GM19328 (cell line): ENCODE data around the gene TEKT2.

Experiments used
- ATAC-seq: cut with Tn5 transposase; IDR thresholded peaks from one replicate; pipeline ENCODE4 v1.9.1; 2021; ENCODE audit warnings: mild to moderate bottlenecking, moderate library complexity; ENCODE audit not compliant: unreplicated experiment

TEKT2 gene, protein sequence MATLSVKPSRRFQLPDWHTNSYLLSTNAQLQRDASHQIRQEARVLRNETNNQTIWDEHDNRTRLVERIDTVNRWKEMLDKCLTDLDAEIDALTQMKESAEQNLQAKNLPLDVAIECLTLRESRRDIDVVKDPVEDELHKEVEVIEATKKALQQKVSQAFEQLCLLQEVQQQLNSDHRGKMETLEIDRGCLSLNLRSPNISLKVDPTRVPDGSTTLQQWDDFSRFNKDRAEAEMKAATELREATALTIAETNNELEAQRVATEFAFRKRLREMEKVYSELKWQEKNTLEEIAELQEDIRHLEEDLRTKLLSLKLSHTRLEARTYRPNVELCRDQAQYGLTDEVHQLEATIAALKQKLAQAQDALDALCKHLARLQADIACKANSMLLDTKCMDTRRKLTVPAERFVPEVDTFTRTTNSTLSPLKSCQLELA

DNA sequence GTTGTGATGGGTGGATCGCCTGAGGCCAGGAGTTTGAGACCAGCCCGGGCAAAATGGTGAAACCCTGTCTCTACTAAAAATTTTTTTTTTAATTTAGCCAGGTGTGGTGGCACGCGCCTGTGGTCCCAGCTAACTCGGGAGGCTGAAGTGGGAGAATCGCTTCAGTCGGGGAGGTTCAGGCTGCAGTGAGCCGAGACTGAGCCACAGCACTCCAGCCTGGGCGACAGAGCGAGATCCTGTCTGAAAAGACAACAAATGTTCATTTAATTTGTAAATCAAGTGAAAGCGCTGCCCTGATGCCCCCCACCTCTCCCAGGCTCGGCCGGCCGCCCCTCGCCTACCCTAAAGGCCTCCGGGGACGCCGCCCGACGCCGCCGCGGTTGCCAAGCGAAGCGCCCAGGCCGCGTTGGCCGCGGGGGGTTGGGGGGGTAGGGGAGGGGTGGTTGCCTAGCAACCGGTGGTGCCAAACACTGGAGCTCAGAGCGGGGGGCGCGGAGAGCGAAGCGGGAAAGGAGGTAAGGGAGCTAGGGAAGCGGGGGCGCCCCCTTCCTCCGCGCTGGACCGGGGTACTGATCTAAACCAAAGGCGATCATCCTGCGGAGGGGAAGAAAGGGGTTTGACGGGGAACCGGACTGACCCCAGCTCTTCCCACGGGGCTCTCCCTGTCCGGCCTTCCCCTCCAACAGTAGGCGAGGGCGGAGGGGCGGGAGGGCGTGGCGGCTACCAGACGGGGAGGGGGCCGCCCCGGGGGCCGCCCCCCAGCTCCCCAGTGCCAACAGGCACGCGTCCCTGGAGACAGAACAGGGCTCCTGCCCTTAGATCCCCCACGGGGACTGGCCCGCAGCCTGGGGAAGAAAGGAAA, at the start of gene TEKT2:
Gene TEKT2 (plus strand): TSS at position 460 of the 862 bp plus-strand sequence. CDS start 828 bp downstream, outside the sequence.
- no peak for ATAC-seq

DNA sequence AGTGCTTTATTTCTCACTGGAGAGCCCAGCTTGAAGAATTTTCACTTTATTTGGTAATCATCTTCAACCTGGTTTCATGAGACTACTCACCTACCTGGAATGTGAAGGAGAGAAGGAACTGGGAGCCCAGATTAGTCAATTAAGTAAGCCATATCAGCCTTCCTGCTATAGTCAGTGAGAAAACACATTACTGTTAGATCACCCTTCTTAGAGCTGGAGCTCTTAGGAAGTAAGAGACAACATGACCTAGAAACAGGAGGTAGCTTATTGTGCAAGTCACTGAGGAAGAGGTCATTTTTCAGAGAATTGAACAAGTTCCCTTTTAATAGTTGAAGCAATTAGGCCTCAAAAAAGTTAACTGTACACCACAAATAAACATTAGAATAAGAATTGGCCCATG, 49.2 kb upstream of the TEKT2 start:
- no peak for ATAC-seq

DNA sequence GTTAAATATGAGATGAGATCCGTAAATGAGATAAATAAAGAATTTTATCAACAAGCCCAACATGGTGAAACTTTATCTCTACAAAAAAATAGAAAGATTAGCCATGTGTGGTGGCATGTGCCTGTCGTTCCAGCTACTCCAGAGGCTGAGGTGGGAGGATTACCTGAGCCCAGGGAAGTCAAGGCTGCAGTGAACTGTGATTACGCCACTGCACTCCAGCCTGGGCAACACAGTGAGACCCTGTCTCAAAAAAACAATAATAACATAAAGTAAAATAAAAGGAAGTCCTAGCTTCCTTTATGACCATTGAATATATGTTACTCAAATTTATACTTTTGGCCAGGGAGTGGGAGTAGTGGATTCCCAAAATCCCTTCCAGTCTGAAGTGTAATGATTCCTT, 48.7 kb upstream of the TEKT2 start:
- no peak for ATAC-seq

DNA sequence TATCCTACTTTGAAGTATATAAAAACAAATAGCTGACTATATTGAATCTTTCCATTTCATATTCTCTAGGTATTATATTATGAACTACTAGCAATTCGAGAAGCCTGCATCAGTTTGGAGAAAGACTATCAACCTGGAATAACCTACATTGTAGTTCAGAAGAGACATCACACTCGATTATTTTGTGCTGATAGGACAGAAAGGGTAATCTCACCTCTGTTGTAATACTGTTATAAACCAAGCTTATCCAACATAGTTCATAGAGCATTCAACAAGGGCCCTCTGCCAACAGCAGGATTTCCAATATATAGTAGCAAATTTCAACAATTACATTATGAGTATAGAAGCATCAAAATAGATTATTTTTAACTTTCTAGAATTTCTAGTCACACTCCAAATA, 43.7 kb upstream of the TEKT2 start:
- no peak for ATAC-seq

DNA sequence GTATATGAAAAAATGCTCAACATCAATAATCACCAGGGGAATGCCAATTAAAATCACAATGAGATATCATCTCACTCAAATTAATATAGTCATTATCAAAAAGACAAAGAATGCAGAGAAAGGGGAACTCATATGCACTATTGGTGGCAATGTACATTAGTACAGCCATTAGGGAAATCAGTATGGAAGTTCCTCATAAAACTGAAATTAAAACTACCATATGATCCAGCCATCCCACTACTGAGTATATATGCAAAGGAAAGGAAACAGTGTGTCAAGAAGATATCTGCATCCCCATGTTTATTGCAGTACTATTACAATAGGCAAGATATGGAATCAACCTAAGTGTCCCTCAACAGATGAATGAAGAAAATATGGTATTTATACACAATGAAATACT, 32.1 kb upstream of the TEKT2 start:
- no peak for ATAC-seq

DNA sequence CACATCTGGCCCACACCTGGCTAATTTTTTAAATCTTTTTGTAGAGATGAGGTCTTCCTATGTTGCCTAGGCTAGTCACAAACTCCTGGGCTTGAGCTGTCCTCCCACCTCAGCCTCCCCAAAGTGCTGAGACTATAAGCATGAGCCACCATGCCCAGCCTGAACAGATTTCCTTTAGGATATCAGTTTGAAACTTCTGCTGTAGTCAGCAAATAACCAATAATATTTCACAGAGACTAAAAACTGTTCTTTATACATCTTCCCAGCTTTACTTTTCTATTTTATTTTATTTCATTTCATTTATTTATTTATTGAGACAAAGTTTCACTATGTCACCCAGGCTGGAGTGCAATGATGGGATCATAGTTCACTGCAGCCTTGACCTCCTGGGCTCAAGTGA, 29.9 kb upstream of the TEKT2 start:
- no peak for ATAC-seq

DNA sequence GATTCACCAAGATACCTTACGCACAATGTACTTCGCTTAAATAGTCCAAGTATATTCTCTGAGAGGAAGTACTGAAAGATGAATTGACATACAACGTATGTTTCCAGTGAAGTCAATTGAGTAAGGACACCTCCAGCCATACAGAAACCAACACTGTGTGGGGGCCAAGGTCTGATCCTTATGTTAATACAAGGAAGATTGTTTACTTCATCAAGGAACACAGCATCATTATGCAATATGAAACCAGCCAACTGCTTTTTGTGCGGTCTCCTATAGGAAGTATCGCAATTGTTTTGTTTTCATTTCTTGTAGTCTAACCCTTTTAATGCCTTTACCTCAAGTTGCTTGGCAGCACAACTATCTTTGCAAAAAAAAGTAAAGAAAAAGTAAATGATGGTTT, 28.2 kb upstream of the TEKT2 start:
- ATAC-seq, result no peak

DNA sequence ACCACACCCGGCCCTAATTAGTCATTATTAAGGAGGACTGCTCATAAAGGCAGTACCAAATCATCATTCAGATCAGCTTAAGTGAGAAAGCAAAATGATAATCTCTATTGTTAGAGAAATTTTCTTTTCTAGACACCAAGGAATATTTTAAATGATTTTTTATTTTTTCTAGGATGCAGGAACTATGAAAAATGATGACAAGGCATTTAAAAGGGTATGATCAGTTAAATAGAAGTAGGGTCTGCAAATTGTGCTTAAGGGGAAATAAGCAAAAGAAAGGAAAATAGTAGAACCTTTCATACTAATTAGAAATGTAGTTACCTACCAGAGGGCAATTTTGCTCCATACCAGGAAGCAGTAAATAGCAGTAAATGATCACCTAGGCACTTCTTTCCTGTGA, 21.6 kb upstream of the TEKT2 start:
- ATAC-seq, result no peak

DNA sequence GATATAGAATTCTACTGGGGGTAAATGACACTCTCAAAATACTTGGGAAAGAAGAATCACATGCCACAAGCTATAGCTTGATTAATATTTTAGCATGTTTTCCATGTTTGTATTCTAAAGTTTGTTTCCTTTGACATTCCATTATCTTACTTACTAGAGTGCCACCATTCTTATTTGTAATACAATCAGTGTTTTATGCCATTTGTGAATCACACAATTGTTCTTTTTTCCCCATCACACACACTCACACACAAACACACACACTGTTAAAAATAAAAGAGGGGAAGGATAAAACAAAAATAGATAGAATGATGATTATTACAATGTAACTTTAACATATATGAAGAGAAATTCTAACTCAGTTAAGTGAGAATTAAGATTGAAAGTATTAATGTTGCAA, 16.0 kb upstream of the TEKT2 start:
- ATAC-seq, result no peak

DNA sequence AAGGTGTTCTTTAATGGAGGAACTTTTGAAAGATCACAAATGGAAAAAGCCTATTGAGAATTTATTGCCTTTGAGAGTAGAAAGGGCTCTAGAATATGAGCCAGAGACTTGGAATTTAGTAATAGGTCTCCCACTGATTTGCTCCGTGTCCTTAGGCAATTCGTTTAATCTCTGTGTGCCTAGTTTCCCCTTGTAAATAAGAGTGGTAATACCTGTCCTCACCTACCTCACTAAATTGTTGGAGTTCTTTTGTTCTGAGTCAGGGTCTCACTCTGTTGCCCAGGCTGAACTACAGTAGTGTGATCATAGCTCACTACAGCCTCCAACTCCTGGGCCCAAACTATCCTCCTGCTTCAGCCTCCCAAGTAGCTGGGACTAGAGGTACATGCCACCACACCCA, 15.0 kb upstream of the TEKT2 start:
- ATAC-seq, result no peak

DNA sequence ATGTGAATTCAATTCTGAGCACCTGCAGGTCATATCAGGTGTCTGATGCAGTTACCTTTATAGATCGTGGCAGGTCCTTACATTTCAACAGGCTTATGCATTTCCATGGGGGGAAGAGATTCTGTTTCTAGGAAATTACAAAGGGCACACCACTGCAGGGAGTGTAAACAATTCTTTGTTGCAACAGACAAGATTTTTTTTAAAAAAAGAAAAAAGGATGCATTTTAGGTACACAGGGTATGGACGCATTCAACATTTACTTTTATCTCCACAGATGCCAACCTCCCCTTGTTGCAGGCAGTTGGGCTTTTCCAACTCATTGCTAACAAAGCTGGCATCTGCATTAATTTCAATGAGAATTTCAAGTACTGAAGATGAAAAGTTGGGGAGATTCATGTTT, 13.5 kb upstream of the TEKT2 start:
- ATAC-seq, result no peak

DNA sequence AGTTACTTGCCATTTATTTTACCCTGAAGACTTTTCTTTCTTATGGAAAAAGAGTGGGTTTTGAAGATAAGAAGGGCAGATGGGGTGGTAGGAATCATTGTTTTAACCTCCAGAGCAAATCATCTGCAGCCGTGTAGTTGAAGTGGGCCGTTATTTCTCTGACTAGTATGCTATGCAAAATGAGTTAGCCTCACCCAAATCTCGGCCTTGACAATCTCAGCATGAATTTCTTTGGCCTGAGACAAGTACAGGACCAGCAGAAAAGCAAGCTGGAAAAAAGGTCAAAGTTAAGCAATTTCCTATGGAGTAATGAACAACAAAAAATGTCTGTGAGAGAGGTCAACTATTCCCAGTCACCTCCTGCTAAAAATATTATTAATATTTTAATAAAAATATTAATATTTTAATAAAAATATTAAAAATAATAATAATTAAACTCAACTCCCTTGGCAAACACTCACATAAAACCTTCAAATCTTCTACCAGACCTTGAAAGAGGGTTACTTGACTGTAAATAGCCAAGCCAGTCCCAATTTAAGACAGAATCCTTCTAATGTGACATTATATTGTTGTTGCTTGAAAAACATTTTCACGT, 6.8 kb upstream of the TEKT2 start:
- ATAC-seq, result no peak

DNA sequence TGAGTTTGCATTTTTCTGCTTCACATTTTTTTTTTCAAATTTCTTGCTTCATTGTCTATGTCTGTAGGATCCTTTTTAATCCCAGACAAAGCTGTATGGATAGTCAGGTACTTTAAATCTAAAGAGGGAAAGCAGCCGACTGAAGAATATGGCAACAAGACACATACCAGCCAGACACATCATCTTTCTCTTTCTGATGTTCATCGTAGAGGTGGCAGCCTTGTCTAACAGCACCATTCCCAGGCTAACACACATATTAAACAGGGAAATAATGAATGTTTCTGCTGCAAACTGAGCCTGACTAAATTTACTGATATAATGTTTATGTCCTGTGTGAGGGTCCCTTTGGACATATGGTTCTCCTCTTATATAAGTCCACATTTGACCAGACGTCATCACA, 3.7 kb upstream of the TEKT2 start:
- no peak for ATAC-seq

DNA sequence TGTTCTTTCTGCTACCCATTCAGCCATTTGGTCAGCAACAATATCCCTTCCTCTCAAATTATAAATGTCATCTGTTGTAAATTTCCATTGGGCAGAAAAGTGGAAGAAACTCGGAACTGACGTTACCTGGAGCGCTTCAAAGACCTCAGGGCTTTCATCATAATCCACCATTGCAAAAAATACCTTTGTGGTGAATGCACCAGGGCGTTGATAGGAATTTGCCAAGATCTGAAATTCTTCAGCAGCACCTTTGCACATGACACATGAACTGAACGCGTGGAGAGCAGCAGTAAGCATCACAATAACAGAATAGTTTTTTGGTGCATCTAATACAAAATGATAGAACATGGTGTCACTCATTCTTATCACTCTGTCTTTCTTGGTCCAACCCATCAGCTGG, 3.1 kb upstream of the TEKT2 start:
- no peak for ATAC-seq

DNA sequence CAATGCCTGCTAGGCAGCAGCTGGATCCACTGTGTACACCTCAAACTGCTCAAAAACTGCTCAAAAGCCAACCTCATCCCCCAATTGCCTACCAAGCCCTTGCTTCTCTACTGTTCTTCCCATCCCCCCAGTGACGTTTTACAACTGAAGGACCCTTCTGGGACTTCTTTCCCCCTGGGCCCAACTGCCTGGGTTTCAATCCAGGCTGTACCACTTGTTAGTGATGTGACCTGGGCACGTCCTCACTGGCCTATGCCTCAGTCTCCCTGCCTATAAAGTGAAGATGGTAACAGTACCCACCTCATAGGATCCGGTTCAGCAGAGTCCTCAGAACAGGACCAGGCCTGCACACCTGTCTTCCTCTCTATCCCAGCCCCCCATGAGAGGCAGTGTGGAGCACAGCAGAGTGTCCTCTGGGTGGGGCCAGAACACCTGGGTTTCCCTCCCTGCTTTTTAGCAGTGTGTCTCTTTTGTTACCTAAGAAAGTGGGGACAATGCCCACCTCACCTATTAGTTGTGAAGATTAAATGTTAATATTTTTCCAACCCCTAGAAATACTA, 1.9 kb upstream of the TEKT2 start:
- ATAC-seq, result no peak

DNA sequence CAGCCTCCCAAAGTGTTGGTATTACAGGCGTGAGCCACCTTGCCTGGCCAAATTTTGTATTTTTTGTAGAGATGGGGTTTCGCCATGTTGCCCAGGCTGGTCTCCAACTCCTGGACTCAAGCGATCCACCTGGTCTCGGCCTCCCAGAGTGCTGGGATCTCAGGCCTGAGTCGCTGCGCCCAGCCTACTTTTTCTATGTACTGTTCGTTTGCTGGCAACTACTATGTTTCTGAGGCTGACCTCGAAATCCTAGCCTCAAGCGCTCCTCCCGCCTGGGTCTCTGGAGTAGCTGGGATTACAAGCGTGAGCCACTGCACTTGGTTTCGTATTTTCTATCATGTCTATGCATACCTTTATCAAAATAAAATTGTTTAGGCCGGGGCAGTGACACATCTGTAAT, 675 bp upstream of the TEKT2 start:
- ATAC-seq, result no peak

DNA sequence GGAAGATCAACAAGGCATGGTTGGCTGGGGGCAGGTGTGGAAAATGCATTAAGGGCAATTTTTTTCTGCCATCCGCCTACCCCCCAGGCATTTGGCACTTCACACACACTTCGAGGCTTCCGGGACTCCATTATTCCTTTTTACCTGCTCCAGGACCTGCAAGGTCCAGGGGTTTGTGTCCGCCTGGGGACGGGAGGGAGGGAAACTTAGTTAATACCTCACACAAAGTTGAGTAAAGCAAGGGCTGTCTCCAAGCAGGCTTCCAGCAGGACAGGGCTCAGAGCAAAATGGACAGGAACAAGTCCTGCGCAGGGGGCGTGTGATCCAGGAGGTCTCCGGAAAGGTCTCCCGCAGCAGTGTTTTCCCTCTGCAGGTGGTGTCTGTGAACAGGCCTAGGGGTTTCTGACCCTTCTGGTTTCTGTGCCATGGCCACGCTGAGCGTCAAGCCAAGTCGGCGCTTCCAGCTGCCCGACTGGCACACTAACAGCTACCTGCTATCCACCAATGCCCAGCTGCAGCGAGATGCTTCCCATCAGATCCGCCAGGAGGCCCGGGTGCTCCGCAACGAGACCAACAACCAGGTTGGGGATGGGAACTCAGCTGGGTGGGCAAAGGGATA, 712 bp downstream of the TEKT2 start:
- ATAC-seq, result no peak

DNA sequence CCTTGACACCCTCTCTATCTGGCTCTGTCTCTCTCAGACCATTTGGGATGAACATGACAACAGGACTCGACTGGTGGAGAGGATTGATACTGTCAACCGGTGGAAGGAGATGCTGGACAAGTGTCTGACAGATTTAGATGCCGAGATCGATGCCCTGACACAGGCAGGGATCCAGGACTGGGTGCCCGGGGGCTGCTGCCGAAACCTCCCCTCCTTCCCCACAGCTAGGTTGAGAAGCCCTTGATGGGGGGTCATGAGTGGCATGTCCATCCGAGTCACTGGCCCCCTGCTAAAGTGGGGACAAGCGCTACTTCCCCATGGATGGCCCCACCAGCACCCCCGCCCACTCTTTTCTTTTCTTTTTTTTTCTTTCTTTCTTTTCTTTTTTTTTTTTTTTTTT, 1.2 kb downstream of the TEKT2 start:
- no peak for ATAC-seq

DNA sequence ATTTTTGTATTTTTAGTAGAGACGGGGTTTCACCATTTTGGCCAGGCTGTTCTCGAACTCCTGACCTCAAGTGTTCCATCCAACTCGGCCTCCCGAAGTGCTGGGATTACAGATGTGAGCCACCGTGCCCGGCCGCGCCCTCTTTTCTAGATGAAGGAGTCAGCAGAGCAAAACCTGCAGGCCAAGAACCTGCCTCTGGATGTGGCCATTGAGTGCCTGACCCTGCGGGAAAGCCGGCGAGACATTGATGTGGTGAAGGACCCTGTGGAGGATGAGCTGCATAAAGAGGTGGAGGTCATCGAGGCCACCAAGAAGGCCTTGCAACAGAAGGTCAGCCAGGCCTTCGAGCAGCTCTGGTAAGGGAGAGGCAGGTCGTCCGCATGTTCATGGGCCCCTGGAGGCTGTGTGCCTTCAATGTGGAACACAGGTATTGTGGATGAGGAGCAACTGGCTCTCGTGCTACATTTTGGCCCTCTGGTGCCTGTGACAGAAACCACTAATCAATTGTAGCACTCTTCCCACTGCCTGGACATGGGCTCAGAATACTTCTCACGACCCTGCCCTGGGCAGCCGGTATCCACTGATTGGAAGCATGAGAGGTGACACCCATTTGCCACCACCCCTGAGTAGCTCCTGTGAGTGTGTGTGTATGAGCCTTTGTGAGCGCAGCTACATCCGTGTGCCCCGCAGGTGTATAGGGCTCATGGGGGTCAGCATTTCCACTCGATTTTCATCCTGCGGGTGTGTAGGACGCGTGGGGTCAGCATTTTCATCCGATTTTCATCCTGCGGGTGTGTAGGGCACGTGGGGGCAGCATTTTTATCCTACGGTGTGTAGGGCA, 2.0 kb downstream of the TEKT2 start:
- ATAC-seq, result no peak
